G401 (cell line): ENCODE results near the gene NDUFB3. TPM values are rescaled to one million over a fixed set of nuclear protein-coding genes. Genes with fewer than 3 reads are reported as not detected.
A peak's percentile ranks its signal among the peaks of the same experiment; 100 is the strongest.
"Not testable (repeated sequence)": the region's sequence is repeated elsewhere in the genome, so short reads cannot be mapped to it uniquely, and the experiment has no call there.

Experiments
- DNase-seq: peaks from one replicate; pipeline ENCODE4 v3.0.0-alpha.2; 2015; ENCODE audit warnings: low spot score
- in situ Hi-C: cut with HindIII; loops from 2 replicates; pipeline ENCODE4 v1.10.0; 2016; ENCODE audit warnings: low sequenced_read_pairs, mixed read lengths
- total RNA-seq: library from RNA; depleted of rRNA; stranded (reverse); fragments of >200 nt; shearing (Covaris generic); gene quantifications from 2 replicates; pipeline ENCODE4 v1.2.3, GENCODE V29; 2014; rRNA removed

Gene NDUFB3
- 78.6 and 93.5 TPM in 2 replicates for total RNA-seq

DNA sequence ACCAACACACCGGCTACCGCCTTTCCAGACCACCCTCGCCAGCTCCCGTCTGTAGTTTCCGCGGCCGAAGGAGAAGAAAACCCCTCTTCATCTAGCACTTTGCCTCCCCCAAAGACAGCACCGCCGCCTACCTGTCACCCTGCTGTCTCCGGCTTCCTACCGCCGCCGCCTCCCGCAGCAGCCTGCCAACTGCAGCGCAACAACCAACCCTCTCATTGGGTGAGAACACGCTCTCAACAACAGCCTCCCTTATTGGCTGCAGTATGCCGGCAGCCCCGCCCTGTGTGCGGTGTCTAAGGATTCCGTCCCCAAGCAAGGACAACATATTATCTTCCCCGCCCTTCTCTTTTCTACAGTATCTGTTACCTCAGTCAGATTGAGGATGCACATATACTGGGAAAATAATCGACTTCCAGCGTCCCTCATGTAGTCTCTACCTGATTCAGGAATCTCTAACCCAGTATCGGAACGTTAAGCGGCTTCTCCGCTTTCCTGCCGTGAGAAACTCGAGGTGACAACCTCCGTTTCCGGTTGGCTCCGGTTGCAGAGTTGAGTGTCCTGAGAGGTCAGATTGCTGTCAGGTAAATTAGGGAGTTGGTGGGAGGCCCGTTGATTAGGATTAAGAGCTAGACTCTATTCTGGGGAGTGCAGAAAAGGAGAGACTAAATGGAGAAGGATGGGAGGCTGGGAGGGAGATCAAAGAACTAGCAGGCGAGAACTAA, at the start of gene NDUFB3, which contains the start of gene HYCC2:
TSS of gene NDUFB3 (plus strand) at position 523 of the 722 bp plus-strand sequence. CDS start 6,882 bp downstream, outside the sequence.
TSS of gene HYCC2 (minus strand) at position 193 of the 722 bp plus-strand sequence. CDS start 47,662 bp downstream, outside the sequence.
- peak; percentile 95 for DNase-seq

GRCh38 chr2:201024518-201024917, 47.3 kb upstream of the NDUFB3 start:
- in situ Hi-C loops = no loop called here
- no peak for DNase-seq

More for the DNA sequence above, at the start of gene NDUFB3, which contains the start of gene HYCC2:
- in situ Hi-C loops = no loop called here

GRCh38 chr2:201034355-201034754, 37.4 kb upstream of the NDUFB3 start:
- DNase-seq = not testable (repeated sequence)

GRCh38 chr2:201038361-201038760, 33.4 kb upstream of the NDUFB3 start:
- in situ Hi-C loops, DNase-seq: not testable (repeated sequence)

More at GRCh38 chr2:201034355-201034754, 37.4 kb upstream of the NDUFB3 start:
- in situ Hi-C loops = not testable (repeated sequence)

GRCh38 chr2:201038855-201039254, 32.9 kb upstream of the NDUFB3 start:
- no peak for DNase-seq
- in situ Hi-C loops = no loop called here

DNA sequence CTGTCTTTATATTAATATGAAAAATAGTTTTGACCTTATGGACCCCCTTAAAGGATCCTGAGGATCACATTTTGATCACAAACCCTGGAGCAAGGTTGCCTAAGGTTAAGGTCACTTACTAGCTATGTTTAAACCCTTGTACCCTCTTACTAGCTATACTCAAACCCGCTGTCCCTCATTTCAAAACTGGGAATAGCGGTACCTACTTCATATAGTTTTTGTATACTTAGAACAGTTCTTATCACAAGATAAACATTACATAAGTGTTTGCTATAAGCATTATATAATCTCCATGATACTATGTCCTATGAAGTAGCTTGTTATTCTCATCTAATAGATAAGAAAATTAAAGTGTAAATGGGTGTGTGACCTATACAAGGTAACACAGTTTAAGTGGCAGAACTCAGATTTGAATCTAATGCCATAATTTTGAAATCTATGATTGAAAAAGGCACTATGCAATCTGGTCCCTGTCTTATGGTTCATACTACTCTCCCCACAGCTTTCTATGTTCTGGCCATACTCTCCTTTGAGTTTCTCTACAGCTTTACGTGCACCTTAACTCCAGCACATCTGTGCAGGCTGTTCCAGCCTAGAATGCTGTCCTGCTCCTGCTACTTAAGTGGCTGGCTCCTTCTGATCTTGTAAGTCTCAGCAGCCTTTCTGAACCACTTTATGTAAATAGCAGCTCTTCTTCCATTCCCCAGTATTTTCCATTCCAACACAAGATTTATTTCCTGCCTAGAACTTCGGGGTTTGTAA, 30.8 kb upstream of the NDUFB3 start:
- in situ Hi-C loops = no loop called here
- DNase-seq = no peak

GRCh38 chr2:201042451-201042850, 29.4 kb upstream of the NDUFB3 start:
- in situ Hi-C loops = not testable (repeated sequence)

DNA sequence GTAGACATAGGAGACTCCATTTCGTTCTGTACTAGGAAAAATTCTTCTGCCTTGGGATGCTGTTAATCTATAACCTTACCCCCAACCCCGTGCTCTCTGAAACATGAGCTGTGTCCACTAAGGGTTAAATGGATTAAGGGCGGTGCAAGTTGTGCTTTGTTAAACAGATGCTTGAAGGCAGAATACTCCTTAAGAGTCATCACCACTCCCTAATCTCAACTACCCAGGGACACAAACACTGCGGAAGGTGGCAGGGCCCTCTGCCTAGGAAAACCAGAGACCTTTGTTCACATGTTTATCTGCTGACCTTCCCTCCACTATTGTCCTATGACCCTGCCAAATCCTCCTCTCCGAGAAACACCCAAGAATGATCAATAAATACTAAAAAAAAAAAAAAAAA, 28.8 kb upstream of the NDUFB3 start:
- in situ Hi-C loops, DNase-seq: not testable (repeated sequence)

More at GRCh38 chr2:201042451-201042850, 29.4 kb upstream of the NDUFB3 start:
- not testable (repeated sequence) for DNase-seq

GRCh38 chr2:201046881-201047280, 24.9 kb upstream of the NDUFB3 start:
- no peak for DNase-seq
- in situ Hi-C loops = no loop called here

- DNase-seq = no peak
These were observed 22.3 kb upstream of the NDUFB3 start for GRCh38 chr2:201049455-201049854.

GRCh38 chr2:201057087-201057521, 14.7 kb upstream of the NDUFB3 start:
- DNase-seq = no peak
- in situ Hi-C loops = no loop called here

More at GRCh38 chr2:201049455-201049854, 22.3 kb upstream of the NDUFB3 start:
- in situ Hi-C loops = no loop called here

- in situ Hi-C loops = no loop called here
- no peak for DNase-seq
These were observed 14.0 kb upstream of the NDUFB3 start for GRCh38 chr2:201057715-201058248.

DNA sequence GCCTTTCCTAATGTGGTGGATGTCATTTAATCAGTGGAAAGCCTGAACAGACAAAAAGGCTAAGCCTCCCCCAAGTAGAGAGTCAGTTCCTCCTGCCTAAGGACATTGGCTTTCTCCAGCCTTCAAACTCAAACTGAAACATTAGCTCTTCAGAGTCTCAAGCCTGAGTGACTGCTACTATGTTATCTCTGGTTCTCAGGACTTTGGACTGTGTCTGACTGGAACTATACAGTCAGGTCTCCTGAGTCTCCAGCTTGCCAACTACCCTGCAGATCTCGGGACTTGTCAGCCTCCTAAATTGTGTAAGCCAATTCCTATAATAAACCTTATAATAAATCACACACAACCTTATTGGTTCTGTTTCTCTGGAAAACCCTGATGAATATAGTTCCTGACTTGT, 12.9 kb upstream of the NDUFB3 start:
- in situ Hi-C loops = no loop called here
- no peak for DNase-seq

DNA sequence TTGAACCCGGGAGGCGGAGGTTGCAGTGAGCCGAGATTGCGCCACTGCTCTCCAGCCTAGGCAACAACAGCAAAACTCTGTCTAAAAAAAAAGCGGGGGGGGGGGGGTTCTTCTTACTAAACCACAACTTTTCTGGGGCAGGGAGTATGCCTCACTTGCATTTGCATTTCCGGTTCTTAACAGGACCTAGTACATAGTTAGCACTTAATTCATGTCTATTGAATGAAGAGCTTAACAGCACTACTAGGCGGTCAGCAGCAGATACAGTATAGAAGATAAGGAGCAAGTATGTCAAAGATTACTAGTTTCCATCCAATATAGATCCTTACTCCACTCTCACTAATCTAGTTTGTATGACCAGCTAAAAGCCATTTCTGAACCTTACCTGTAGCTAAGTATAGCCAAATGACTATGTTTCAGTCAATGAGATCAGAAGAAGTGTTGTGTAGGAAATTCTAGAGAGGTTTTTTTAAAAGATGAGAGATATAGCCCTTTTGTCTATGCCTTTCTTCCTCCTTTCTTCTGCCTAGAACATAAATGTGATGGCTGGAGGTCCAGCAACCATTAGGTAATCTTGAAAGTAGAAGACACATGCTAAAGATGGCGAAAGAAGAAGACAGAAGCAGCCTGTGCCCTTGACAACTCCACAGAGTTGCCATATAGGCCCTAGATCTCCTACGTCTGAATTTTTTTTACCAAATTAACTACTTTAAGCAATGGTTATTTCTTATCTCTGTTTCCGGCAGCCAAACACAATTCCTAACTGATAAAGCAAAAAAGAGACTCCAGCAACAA, 11.6 kb upstream of the NDUFB3 start:
- in situ Hi-C loops = no loop called here
- no peak for DNase-seq

DNA sequence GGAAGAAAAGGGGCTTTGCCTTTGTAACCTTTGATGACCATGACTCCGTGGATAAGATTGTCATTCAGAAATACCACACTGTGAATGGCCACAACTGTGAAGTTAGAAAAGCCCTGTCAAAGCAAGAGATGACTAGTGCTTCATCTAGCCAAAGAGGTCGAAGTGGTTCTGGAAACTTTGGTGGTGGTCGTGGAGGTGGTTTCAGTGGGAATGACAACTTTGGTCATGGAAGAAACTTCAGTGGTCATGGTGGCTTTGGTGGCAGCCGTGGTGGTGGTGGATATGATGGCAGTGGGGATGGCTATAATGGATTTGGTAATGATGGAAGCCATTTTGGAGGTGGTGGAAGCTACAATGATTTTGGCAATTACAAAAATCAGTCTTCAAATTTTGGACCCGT, 8.3 kb upstream of the NDUFB3 start:
- in situ Hi-C loops, DNase-seq: not testable (repeated sequence)

- in situ Hi-C loops = no loop called here
- no peak for DNase-seq
These were observed 6.9 kb upstream of the NDUFB3 start for GRCh38 chr2:201064797-201065329.

DNA sequence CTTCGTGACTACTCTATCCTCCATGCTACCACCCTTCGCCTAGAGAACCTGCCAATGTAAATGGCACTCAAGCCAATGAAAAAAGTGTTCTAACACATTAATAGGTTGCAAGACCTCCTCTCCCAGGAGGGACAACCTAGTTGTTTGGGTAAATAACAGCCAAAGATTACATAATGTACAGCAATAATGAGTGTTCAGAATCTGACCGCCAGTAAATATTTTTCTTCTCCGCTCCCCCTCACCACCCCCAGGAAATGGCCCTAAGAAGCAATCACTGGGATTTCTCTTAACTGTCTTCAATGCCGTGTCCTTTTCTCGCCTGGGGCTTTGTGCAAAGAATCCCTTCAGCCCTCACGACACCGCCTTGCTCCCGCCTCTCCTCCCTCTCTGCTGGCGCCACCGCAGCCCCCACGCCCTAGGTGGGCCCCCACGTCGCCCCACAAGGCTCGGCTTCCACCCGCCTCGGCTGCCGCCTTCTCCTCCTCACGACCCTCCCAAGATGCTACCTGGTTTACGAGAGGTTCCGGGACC, 788 bp upstream of the NDUFB3 start:
- DNase-seq = peak; percentile 58
- in situ Hi-C loops = no loop called here

- DNase-seq = no peak
- in situ Hi-C loops = no loop called here
These were observed 365 bp downstream of the NDUFB3 start for GRCh38 chr2:201072201-201072530.

DNA sequence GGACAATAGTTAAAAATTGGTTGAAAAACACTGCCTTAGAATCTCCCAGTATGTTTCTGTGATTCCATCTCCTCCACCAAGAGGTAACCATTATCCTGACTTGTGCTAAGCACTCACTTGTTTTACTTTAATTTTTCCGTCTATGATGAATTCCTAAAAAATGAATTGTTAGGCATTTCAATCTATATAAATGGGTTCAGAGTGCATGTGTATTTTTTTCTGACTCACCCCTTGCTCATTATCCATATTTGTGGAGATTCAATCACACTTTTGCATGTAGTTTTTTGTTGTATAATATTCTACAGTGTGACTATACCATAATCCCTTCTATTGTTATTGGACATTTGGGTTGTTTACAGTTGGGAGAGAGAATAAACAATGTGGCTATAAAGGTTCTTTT, 1.3 kb downstream of the NDUFB3 start:
- in situ Hi-C loops = no loop called here
- no peak for DNase-seq
